Activated CD4-positive, alpha-beta memory T cell treated with anti-CD3 and anti-CD28 coated beads for 36 hours (primary cell): ENCODE results near the gene CLK1. TPM values are rescaled to one million over a fixed set of nuclear protein-coding genes. Genes with fewer than 3 reads are reported as not detected.

Source experiments
- CTCF ChIA-PET: fragments of 350-600 bp; sonication (Branson Sonifier 250); formaldehyde crosslinking; loops from one replicate; lab custom pipeline; 2021; ENCODE audit warnings: antibody characterized with exemption, inconsistent platforms; lab: Charles Lee
- POLR2A ChIA-PET: fragments of 350-600 bp; sonication (Branson Sonifier 250); formaldehyde crosslinking; loops from one replicate; lab custom pipeline; 2021; ENCODE audit warnings: antibody characterized with exemption; lab: Charles Lee
- DNase-seq: peaks from one replicate; pipeline ENCODE4 v3.0.0-alpha.2; 2020
- H3K27ac Mint-ChIP-seq: one replicate; pipeline ENCODE4 v1.8.0; 2021; ENCODE audit warnings: mixed read lengths
- H3K27me3 Mint-ChIP-seq: one replicate; pipeline ENCODE4 v1.8.0; 2021; ENCODE audit warnings: mixed read lengths
- H3K36me3 Mint-ChIP-seq: one replicate; pipeline ENCODE4 v1.8.0; 2021; ENCODE audit warnings: mixed read lengths
- H3K4me1 Mint-ChIP-seq: one replicate; pipeline ENCODE4 v1.8.0; 2021; ENCODE audit warnings: low read depth, mixed read lengths
- H3K4me3 Mint-ChIP-seq: one replicate; pipeline ENCODE4 v1.8.0; 2021; ENCODE audit warnings: mild to moderate bottlenecking, mixed read lengths
- H3K9me3 Mint-ChIP-seq: one replicate; pipeline ENCODE4 v1.8.0; 2021; ENCODE audit warnings: mixed read lengths
- intact Hi-C: fragments of 100-400 bp; cut with micrococcal nuclease; formaldehyde crosslinking; loops from one replicate; pipeline ENCODE4 v1.15.1; 2023
- total RNA-seq, 2 experiments: library from RNA; stranded (reverse); gene quantifications; one replicate each; pipeline ENCODE4 v1.2.3, GENCODE V29; 2021

CLK1 gene
- total RNA-seq, 2 experiments from 2014 or later, result 112 to 114 TPM

DNA sequence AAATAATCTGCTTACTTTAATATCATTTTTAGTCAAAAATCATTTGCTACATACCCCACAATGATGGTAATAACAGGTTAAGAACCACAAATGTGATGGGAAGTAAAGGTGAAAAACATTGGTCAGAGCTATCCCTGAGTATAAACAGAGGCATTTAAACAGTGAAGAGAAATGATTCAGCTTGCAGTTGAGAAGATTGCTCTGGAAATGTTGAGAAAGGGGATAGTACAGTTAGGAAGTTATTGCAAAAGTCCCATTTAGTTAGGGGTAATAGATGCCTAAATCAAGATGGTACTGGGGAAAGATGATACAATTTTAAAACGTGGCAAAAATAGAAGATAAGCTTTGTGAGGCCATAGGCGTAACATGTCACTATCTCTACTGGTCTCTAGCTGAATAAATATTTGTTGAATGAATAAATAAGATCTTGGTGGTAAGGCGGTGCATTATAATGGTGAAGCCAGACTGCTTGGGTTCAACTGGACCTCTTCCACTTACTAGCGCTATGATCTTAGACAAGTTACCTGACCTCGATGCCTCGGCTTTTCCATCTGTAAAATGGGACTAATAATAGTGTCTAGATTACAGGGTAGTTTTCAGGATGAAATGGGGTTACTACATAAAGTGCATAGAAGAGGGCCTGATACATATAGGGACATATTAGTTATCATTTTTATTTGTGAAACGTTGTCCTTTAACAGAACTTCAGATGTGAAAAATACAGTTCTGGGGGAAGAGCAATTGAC lies 54.8 kb downstream of the CLK1 start:
- Mint-ChIP-seq H3K27ac (no peak overlapping the region), H3K4me3 (peak overlapping the region; percentile 100), H3K27me3 (peaks cover 1% of the 10 kb centered on the region), H3K4me1 (peaks cover 27% of the 10 kb centered on the region), H3K36me3 (peaks cover 21% of the 10 kb centered on the region), H3K9me3 (no peaks in the 10 kb centered on the region)
- ChIA-PET POLR2A (interaction anchor here (0.7 to 3.1 kb wide), 2 partner anchors 55 to 97 kb away, joined by 3 to 19 read pairs; partner anchors contain the start of gene CLK1), CTCF (interaction anchor here (1.4 to 2.4 kb wide), 2 partner anchors 92 to 96 kb away, joined by 3 to 12 read pairs; no protein-coding TSS in a partner anchor)
- DNase-seq, result no peak
- intact Hi-C loops, result loop anchor here (2.0 to 5.0 kb wide), 3 partner anchors 342 to 1455 kb away; partner anchors contain the start of gene NOP58

Other genes starting within 250 kb of the CLK1 start
- 100 to 1,000 TPM; 416 to 423 TPM for gene BZW1, start 52.7 kb downstream of the CLK1 start, total RNA-seq
- 10 to 100 TPM; 84.0 to 87.9 TPM for gene PPIL3, start 24.4 kb upstream of the CLK1 start, total RNA-seq
- 10 to 100 TPM; 30.8 to 32.7 TPM for gene NIF3L1, start 24.7 kb upstream of the CLK1 start, total RNA-seq
- 10 to 100 TPM; 53.0 to 65.1 TPM for gene ORC2, start 99.0 kb upstream of the CLK1 start, total RNA-seq
- gene HYCC2, start 207.0 kb upstream of the CLK1 start, total RNA-seq, result 10 to 100 TPM; 18.9 to 20.5 TPM
- 100 to 1,000 TPM; 158 to 162 TPM for gene NDUFB3, start 207.3 kb upstream of the CLK1 start, total RNA-seq